AG08396 (cell line): ENCODE results near the gene IRGQ.
"Not testable (repeated sequence)": the region's sequence is repeated elsewhere in the genome, so short reads cannot be mapped to it uniquely, and the experiment has no call there.

Experiments used
- DNase-seq: peaks from one replicate; pipeline ENCODE4 v3.0.0; 2012; ENCODE audit warnings: low spot score, mixed read lengths

IRGQ gene

DNA sequence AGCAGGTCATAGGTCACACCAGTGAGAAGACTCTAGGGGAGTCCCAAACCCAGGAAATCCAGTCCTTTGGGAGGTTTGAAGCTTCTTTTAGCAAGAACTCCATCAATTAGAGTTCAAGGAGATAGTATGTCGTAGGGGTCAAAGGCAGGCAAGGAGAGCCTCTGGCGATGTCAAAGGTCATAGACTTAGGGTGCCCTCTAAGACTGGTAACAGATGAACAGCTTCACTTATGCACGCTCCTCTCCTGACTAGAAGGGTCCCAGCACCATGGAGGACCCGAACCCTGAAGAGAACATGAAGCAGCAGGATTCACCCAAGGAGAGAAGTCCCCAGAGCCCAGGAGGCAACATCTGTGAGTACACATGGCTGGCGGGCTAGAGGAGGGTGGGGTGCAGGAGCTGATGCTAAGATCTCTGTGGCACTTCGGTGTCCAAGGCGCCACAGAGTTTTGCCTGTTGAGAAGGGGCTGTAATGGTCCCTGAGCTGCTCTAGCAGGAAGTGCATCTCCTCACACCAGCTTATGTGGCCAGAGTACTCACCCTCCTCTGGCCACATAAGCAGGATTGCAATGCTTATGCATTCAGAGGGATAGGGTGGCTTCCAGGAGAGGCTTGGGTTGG is 1.0 kb upstream of the IRGQ start:
- DNase-seq: no peak

GRCh38 chr19:43595605-43595998 is 332 bp downstream of the IRGQ start:
- no peak for DNase-seq

- peak; percentile 63 for DNase-seq
Observed at GRCh38 chr19:43594710-43595604, 977 bp downstream of the IRGQ start.

DNA sequence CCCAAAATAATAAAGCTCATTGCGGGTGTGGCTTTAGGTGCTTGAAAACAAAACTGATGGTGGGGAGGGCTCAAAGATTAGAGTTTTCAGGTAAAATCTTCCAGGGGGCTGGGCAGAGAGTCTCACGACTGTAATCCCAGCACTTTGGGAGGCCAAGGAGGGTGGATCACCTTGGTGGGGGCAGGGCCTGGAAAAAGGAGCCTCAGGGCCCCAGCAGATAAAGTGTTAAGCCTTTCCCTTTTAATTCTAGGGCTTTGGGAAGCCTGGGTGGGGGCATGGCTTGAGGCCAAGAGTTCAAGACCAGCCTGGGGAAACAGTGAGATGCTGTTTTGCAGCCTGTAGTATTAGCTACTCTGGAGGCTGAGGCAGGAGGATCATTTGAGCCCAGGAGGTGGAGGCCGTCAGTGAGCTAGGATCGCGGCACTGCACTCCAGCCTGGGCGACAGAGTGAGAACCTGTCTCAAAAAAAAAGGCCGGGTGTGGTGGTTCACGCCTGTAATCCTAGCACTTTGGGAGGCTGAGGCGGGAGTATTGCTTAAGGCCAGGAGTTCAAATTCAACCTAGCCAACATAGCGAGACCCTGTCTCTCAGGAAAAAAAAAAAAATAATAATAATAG is 1.7 kb downstream of the IRGQ start:
- DNase-seq: no peak

DNA sequence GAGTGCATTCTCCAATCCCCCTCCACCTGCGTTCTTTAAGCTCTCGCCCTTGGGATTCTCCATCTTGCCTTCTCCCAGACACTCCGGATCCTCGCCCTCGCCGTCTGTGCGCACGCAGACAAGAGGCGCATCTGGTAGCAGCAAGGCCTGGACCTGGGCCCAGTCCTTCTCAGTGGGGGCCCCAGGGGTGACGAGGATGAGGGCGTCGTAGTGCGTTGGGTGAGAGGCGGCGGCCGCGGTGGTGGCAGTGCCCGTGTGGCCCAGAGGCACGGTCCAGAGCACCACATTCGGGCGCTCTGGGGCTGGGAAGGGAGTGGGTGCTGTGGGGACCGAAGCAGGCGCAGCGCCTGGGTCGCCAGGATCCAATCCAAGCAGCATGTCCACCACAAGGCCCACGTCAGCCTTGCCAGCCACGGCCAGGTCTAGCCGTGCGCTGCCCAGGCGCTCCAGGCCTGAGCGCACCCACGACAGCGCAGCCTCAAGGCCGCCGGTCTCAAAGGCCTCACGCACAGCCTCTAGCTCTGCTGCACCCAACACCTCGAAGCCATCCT is 3.1 kb downstream of the IRGQ start:
- DNase-seq: no peak

DNA sequence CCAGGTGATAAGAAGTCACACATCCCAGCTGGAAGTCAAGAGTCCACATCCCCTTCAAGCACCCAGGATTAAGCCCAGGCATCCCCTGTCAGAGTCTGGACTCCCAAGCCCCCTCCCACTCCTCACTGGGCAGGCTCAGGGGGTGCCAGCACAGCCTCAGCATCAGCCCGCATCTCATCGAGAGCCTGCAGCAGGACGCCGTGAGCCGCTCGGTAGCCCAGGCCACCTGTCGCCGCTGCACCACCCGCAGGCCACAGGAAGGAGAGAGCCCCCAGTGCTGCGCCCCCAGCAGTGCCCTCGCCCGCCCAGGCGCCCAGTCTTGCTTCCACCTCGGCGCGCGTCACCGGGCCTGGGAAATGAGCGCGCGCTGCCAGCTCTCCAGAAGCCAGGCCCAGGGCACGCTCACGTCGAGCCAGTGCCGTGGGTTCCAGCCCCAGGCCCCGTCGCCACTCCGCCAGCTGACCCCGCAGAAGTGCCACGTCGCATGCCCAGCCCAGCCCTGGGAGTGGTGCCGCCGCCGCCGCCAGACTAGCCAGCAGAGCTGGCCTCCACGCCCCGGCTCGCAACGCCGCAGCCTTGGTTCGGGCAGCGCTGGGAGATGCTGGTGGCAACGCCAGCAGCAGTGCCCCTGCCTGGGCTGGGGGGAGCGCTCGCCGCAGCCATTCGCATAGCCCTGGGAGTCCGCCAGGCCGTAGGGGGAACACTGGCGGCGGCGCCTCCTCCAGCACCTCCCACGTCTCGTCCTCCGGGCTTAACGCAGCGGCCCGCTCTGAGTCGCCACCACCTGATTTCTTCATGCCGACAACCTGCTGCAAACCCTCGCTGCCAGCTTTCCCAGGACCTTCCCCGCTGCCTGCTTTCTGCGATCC is 3.8 kb downstream of the IRGQ start:
- DNase-seq: no peak

DNA sequence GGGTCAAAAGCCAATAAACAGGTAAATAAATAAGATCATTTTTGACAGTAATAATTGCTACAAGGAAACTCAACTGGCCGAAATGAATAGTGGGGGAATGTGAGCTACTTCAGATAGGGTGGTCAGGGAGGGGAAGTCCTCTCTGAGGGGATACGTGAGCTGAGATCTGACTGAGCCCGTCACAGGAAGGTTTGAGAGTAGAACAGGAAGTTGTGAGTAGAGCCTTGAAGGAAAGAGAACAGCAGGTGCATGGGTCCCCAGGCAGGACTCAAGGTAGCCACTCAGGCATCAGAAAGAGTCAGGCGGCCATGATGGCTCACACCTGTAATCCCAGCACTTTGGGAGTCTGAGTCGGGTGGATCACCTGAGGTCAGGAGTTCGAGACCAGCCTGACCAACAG is 6.3 kb downstream of the IRGQ start:
- DNase-seq: no peak

- no peak for DNase-seq
Observed at GRCh38 chr19:43589277-43589676, 6.7 kb downstream of the IRGQ start.

GRCh38 chr19:43587029-43587428 is 8.9 kb downstream of the IRGQ start:
- not testable (repeated sequence) for DNase-seq

DNA sequence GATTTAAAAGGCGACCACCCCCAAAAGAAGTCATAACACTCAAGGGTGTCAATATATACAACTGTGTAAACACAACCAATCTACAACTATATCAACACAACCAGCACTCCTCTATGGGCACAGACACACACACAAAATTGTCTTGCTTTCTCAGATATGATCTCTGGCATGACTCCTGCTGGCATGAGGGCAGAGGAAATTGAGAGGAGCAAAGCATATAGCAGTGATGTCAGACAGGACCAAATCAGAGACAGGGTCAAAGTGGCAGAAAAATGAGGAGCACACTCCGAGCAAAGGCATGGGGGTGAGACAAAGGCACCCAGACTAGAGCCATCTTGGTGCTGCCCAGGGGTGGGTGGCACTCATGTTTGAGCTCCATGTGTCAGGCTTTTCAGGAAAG is 9.6 kb downstream of the IRGQ start:
- no peak for DNase-seq

GRCh38 chr19:43584484-43584883 is 11.4 kb downstream of the IRGQ start:
- no peak for DNase-seq

GRCh38 chr19:43582495-43582894 is 13.4 kb downstream of the IRGQ start:
- no peak for DNase-seq

- no peak for DNase-seq
Observed at GRCh38 chr19:43581467-43581866, 14.5 kb downstream of the IRGQ start.

DNA sequence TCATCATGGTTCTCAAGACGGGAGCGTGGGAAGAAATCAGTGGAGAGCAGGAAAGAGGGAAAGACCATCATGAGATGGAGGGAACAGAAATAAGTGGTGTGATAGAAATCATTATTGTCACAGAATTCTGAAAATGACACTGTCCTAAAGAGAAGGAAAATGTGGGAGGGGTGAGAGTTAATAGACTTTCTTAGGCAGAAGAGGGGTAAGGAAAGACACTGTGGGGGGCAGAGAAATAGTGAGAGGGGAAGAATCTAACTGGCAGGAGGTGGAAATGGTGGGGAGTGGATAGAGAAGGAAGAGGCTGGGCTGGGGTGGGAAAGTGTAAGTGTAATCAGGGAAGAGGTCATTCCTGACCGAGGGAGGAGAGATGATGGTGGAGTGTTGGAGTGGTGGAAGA is 17.1 kb downstream of the IRGQ start:
- no peak for DNase-seq

GRCh38 chr19:43575955-43576878 is 19.7 kb downstream of the IRGQ start:
- no peak for DNase-seq

DNA sequence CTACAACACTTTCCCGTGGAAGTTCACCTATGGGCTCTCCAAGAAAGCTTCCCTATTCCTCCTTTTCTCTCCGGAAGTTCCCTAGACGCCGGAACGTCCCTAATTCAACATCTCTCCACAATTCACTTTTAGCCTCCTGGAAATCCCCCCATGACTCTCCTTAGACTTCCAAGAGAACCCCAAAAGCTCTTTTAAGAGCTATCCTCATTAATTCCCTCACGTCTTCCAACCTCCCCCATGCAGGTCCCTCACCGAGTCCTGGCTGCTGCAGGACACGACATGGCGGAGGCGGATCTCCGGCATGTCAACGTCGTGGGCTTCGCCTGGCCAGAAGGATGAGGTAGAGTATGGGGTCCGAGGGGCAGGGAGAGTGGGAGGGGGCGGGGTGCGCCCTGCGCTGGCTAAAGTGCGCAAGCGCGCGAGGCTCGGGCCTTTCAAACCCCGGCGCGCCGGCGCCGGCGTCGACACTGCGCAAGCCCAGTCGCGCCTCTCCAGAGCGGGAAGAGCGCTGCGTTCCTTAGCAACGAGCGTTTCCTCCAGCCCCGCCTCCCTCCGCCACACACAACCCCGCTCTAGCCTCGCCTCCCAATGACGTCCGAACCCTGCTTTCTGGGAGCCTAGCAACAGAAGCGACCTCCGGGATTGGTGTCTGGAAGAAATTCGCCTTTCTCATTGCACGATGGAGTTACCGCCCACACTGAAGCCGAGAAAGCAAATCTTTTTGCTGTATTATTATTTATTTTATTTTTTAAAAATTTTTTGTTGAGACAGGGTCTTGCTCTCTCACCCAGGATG is 20.6 kb downstream of the IRGQ start, which contains the start of the genes PINLYP and XRCC1:
Gene PINLYP (plus strand): TSS at position 646 of the 795 bp plus-strand sequence. CDS start 1,391 bp downstream, outside the sequence.
Gene XRCC1 (minus strand): TSS at position 372 of the 795 bp plus-strand sequence. CDS start 69 bp downstream, at position 303.
- DNase-seq: peak; percentile 98

- DNase-seq: no peak
Observed at GRCh38 chr19:43574424-43575155, 21.3 kb downstream of the IRGQ start.

DNA sequence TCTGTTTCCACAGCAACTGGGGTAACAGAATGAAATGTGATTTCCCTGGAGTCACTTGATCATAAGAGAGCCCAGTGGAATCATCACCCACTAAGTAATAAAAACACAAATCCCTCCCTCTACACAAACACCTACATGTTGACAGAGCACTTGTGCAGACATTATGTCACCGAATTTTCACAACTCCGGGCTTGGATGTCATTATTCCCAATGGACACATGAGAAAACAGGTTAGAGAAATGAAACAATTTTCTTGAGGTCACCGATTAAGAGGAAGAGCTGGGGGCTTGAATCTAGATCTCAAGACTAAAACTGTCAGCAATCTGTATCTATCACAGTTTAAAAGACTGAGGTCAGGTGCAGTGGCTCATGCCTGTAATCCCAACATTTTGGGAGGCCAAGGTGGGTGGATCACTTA is 23.8 kb downstream of the IRGQ start:
- DNase-seq: no peak
